ENCODE measurements around the gene KRT85.

DNA sequence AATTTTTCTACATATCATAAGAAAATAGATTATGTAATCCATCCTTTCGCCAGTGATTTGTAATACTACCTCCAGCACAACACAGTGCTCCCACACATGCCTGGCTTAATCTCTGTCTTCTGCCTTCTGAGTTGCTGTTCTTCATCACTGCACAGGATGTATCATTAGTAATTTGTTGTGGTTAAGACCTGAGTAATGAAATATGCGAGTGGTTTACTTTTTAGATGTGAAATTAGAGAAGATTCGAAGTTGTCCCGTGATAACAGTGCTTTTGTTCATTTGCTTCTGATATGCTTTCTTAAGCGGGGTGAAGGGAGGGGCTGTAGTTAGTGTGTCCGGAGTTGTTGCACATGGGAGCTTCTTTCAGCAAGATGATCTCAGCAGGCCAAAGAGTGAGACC lies 18.1 kb downstream of the KRT85 start:
- no peak for TF ChIP-seq POLR2A (IDR thresholded peaks at IDR 0.05; ENCODE audit: low read depth, low read length)
- no peak for TF ChIP-seq POLR2AphosphoS5 (IDR thresholded peaks at IDR 0.05; ENCODE audit: low read depth, low read length)
- TF ChIP-seq SPI1 (IDR thresholded peaks at IDR 0.05; ENCODE audit: low read depth, low read length) = no peak
- no peak for TF ChIP-seq TAF1 (IDR thresholded peaks at IDR 0.05; ENCODE audit: low read depth, low read length)
- TF ChIP-seq PAX5 (IDR thresholded peaks at IDR 0.05; ENCODE audit: insufficient read depth, low read length, severe bottlenecking) = no peak
